ENCODE results near the gene ACOX1. TPM values are rescaled to one million over a fixed set of nuclear protein-coding genes. Genes with fewer than 3 reads are reported as not detected.

ACOX1 gene
- polyA plus RNA-seq, 3 donors, result 30.1 to 42.2 (median 35.1) TPM

- no peak for DNase-seq
Observed at GRCh38 chr17:75910699-75911098, 68.3 kb downstream of the ACOX1 start.

- DNase-seq, result no peak
Observed at GRCh38 chr17:75909812-75910274, 69.1 kb downstream of the ACOX1 start.

GRCh38 chr17:75909051-75909811, 69.7 kb downstream of the ACOX1 start:
- DNase-seq, result no peak

- no peak for DNase-seq
Observed at GRCh38 chr17:75908201-75908600, 70.8 kb downstream of the ACOX1 start.

- no peak for DNase-seq
Observed at GRCh38 chr17:75906143-75906884, 72.7 kb downstream of the ACOX1 start.

GRCh38 chr17:75904749-75905521, 74.0 kb downstream of the ACOX1 start, which contains the start of gene MRPL38:
TSS of gene MRPL38 (minus strand) at chr17:75904884. CDS start at chr17:75904875, 9 bp downstream.
- peak; percentile 92 for DNase-seq

- no peak for DNase-seq
Observed at GRCh38 chr17:75902406-75902805, 76.6 kb downstream of the ACOX1 start.

GRCh38 chr17:75901727-75902126, 77.2 kb downstream of the ACOX1 start:
- DNase-seq, result no peak

GRCh38 chr17:75900691-75901533, 78.1 kb downstream of the ACOX1 start:
- no peak for DNase-seq

- DNase-seq, result no peak
Observed at GRCh38 chr17:75899767-75900468, 79.0 kb downstream of the ACOX1 start.

- no peak for DNase-seq
Observed at GRCh38 chr17:75899353-75899752, 79.6 kb downstream of the ACOX1 start.

GRCh38 chr17:75898791-75899190, 80.2 kb downstream of the ACOX1 start:
- DNase-seq, result no peak

GRCh38 chr17:75898065-75898464, 80.9 kb downstream of the ACOX1 start:
- no peak for DNase-seq

- DNase-seq, result no peak
Observed at GRCh38 chr17:75897160-75898019, 81.6 kb downstream of the ACOX1 start.

GRCh38 chr17:75896415-75897159, 82.4 kb downstream of the ACOX1 start, which contains the start of gene TRIM65:
TSS of gene TRIM65 (minus strand) at chr17:75896951. CDS start at chr17:75896937, 14 bp downstream.
- DNase-seq, result peak; percentile 69

- DNase-seq, result no peak
Observed at GRCh38 chr17:75895370-75896155, 83.4 kb downstream of the ACOX1 start.

- DNase-seq, result no peak
Observed at GRCh38 chr17:75894049-75894733, 84.8 kb downstream of the ACOX1 start.
